ENCODE results near the gene SCG5.

GRCh38 chr15:32656496-32656895, 15.0 kb downstream of the SCG5 start:
- TF ChIP-seq ZNF565 (CRISPR knock-in tag; conservative IDR thresholded peaks at IDR 0.05; ENCODE audit: low read depth) (no peak), ZNF8 (CRISPR knock-in tag; IDR thresholded peaks at IDR 0.05) (no peak), RARB (CRISPR knock-in tag; IDR thresholded peaks at IDR 0.05) (no peak), ZFP3 (CRISPR knock-in tag; IDR thresholded peaks at IDR 0.05) (no peak), ZNF70 (CRISPR knock-in tag; IDR thresholded peaks at IDR 0.05) (no peak), CREB5 (CRISPR knock-in tag; IDR thresholded peaks at IDR 0.05; ENCODE audit: low read depth) (no peak), CSDC2 (CRISPR knock-in tag; IDR thresholded peaks at IDR 0.05) (no peak), GLIS3 (CRISPR knock-in tag; IDR thresholded peaks at IDR 0.05) (no peak), PATZ1 (CRISPR knock-in tag; IDR thresholded peaks at IDR 0.05; ENCODE audit: borderline replicate concordance) (no peak), ZFP30 (CRISPR knock-in tag; IDR thresholded peaks at IDR 0.05) (no peak), ZC3H10 (CRISPR knock-in tag; IDR thresholded peaks at IDR 0.05) (no peak), PPARA (CRISPR knock-in tag; IDR thresholded peaks at IDR 0.05; ENCODE audit: borderline replicate concordance) (no peak)

Data from SK-N-SH treated with all-trans-retinoic acid at 6 μM for 48 hours (cell line).